Measurements from ENCODE around the gene RAD51B.
"Not testable (repeated sequence)": the region's sequence is repeated elsewhere in the genome, so short reads cannot be mapped to it uniquely, and the experiment has no call there.

RAD51B gene

GRCh38 chr14:68219407-68219806 is 399.8 kb downstream of the RAD51B start:
- DNase-seq: no peak

DNA sequence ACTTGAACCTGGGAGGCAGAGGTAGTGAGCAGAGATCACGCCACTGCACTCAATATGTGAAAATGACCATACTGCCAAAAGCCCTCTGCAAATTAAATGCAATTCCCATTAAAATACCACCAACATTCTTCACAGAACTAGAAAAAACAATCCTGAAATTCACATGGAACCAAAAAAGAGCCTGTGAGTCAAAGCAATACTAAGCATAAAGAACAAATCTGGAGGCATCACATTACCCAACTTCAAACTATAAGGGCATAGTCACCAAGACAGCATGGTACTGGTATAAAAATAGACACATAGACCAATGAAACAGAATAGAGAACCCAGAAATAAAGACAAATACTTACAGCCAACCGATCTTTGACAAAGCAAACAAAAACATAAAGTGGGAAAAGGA is 401.5 kb downstream of the RAD51B start:
- DNase-seq: not testable (repeated sequence)

- DNase-seq: no peak
Measured at GRCh38 chr14:68222154-68222553, 402.6 kb downstream of the RAD51B start.

GRCh38 chr14:68222726-68223125 is 403.1 kb downstream of the RAD51B start:
- DNase-seq: no peak

DNA sequence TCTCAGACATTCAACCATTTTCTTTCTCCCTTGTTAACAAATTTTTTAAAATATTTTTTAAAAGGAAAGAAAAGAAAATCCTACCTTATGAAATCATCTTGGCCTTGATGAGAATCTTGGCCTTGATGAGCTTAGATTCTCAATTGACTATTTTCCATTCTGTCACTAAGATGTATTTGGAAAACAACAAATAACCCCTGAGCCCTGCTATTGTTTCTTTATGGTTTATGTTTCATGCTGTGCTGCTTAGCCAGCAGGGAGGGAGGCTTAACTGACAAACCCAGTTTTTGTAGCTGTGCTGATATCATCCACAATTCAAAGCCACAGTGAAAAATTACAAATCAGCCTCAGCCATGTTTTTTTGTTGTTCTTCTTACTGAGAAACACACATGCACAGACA is 404.1 kb downstream of the RAD51B start:
- DNase-seq: no peak

- DNase-seq: no peak
Measured at GRCh38 chr14:68225321-68225720, 405.7 kb downstream of the RAD51B start.

DNA sequence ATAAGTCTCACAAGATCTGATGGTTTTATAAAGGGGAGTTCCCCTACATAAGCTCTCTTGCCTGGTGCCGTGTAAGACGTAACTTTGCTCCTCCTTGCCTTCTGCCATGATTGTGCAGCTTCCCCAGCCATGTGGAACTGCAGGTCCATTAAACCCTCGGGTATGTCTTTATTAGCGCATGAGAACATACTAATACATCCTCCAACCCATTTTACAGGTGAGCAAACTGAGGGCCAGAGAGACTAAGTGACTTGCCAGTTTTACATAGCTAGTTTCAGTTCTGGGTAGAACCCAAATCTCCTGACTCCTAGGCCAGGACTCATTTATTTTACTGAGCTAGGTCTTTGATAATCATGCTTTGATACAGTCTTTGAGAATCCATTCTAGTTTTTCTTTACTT is 406.9 kb downstream of the RAD51B start:
- DNase-seq: no peak

DNA sequence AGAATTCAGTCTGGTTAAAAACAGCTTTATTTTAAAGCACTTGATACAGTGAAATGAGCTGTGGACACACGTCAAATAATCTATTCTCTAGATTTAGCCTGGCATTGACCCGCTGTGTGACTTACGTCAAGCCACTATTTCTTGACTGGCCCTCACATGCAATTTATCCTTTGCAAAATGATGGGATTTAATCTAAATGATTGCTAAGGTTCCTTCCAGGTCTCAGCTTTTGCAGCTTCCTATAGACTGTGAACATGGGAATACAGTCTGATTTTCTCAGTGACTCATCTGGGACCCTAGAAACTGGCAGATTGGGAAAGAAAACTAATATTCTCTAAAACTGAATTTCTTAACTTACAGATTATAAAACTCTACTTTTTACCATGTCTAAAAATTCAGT is 409.1 kb downstream of the RAD51B start:
- no peak for DNase-seq

GRCh38 chr14:68229423-68230100 is 410.0 kb downstream of the RAD51B start:
- no peak for DNase-seq

DNA sequence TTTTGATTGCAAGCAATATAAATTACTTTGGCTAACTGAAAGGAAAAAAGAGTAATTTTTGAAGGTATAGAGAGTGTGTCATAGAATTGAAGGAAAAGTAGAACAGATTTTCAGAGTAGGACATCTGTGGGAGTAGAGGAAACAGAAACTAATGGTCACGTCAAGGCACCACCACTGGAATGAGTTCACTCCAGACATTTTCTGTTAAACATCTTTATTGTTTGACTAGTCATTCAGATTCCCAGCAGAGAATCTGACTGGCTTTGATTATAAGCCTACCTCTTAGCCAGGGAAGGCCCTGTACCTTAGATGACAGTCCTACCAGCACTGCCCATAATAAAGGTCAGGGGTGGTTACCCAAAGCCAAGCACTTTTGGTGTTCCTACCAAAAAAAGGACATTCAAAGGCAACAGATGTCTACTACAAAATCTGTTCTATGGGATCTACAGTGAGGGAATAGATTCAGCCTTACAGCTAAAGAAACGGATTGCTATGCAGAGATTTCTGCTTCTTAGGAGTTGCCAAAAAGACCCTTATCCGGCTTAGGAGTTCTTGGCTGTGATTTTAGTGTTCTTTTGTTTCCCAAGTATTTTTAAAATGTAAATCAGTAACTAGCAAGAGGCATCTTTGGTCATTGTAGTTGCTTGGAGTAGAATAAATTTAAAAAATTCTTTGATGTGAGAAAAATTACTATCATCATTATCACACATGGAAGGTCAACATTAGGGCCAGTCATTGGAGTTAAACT is 410.8 kb downstream of the RAD51B start:
- DNase-seq: no peak

DNA sequence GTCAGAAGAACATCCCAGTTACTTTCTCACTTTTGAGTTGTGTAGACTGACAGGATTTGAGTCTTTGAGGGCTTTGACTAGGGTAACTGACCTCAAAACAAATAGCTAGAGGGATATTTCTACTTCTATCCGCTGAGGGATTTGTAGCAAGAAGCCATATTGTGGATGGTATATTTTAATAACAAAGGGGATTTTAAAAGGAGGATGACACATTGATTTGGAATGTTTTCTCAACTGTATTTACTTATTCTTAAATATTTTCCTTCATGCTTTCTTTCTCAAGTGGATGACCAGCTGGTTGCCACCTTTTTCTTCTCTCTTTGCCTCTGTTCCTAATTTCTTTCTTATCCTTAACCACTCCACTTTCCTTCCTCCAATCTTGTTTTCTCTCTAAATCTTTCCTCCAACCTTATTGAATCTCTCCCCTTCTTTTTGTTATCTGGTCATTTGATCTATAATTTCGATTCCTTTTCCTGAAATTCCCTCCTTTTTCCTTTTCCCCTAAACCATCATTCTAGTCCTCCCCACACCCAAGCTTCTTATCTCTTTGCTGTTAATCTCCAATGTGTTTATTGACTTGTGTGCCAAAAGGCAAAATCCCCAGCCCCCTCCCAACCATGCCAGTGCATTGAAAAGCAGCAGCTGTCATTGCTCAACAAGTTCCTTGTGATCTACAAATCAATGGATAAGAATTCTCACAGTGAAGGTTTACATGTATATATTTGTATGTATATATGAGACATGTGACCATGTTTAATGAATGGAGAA is 411.6 kb downstream of the RAD51B start:
- no peak for DNase-seq

- no peak for DNase-seq
Measured at GRCh38 chr14:68231898-68232297, 412.3 kb downstream of the RAD51B start.

DNA sequence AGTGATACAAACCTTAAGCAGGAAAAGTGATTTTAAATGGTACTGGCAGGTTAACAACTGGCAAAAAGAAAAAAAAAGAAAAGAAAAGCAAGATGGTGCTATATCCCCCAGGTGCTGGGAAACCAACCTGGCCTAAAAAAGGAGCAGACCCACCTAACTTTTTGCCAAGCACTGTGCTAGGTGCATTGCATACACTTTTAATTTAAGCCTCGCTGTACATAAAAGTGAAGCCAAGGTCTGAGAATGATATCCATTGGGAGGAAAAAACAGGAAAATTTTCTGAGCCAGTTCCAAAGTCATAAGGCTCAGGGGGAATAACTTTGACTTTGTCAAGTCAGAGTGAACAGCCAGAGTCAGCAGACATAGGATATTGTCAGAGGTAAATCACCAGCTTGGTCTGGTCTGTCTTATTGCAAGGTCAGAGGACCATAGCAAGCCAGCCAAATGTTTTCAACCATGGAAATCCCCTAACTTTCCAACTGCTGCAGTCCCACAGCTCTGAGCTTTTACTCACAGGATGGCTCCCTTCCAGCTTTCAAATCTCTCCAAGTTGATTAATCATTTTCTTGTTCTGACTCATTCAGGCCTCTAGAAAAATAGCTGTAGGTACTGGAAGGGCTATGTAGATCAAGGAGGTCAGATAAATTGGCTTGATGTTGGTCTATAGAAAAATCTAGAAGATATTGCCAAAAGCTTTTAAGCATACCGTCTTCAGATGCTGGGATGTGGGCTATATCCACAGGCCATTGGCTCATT is 412.9 kb downstream of the RAD51B start:
- no peak for DNase-seq

DNA sequence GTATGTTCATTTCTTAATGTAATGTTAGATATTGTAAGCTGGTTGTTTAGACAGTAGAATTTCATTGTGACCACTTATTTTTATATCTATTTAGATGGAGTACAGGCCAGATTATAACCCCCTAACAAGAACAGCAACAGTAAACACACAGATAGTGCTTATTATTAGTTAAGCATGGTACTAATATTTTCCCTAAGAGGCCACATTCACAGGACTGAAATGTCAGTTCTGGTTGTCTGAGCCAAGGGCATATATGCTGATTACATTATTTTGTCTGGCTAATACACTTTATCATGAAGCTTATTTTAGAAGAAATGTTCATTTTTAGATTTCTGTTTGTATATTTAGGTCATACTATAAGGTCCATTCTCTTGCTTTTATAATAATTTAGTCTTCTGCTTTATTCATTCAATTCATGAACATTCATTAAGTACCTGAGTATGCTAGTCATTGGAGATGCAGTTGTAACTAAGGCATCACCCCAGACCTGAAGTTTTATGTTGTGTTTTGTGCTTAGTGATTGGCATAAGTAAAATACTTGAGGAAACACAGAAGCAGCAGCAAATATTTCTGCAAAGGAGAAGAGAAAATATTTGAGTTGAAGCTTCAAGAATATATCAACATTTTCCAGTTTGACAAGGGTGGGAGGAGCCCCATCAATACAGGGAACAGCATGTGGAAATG is 413.7 kb downstream of the RAD51B start:
- no peak for DNase-seq

GRCh38 chr14:68234101-68234905 is 414.7 kb downstream of the RAD51B start:
- no peak for DNase-seq

- DNase-seq: no peak
Measured at GRCh38 chr14:68235011-68235410, 415.4 kb downstream of the RAD51B start.

GRCh38 chr14:68236582-68237458 is 417.2 kb downstream of the RAD51B start:
- DNase-seq: no peak

DNA sequence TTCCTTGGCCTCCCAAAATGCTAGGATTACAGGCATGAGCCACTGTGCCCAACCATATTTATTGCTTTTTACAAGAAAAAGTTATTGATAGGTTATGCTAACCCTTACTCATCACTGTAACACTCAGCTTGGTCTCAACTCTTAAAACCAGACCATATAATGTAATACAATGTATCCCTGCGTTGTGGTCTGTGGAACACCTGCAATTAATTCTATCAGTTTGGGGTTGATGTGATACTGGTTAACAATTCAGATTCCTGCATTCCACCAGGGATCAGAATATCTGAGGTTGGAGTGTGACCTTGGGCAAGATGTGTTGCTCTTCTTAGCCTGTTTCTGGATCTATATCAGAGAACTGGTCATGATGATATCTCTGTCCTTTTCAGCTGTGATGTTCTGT is 419.0 kb downstream of the RAD51B start:
- DNase-seq: no peak

- DNase-seq: no peak
Measured at GRCh38 chr14:68238976-68239375, 419.4 kb downstream of the RAD51B start.

- DNase-seq: peak in 1 of 2 experiments; percentile 7
Measured at GRCh38 chr14:68239988-68240771, 420.6 kb downstream of the RAD51B start.
